SH-SY5Y (cell line): Measurements from ENCODE around the gene SEPTIN8.

Source experiments
- GATA2 ChIP-seq: IDR thresholded peaks from 2 replicates; pipeline ENCODE4 v1.6.1; 2011; ENCODE audit warnings: mild to moderate bottlenecking, low read depth, low read length
- GATA3 ChIP-seq: IDR thresholded peaks from 2 replicates; pipeline ENCODE4 v1.6.1; 2011; ENCODE audit warnings: low read depth, mild to moderate bottlenecking, low read length, moderate library complexity

Gene SEPTIN8

GRCh38 chr5:132816554-132816953 lies 39.5 kb upstream of the SEPTIN8 start:
- TF ChIP-seq GATA2: no peak
- no peak for TF ChIP-seq GATA3

GRCh38 chr5:132816083-132816482 lies 39.0 kb upstream of the SEPTIN8 start:
- TF ChIP-seq GATA2: no peak
- no peak for TF ChIP-seq GATA3

- TF ChIP-seq GATA2: no peak
- TF ChIP-seq GATA3: no peak
These were observed 38.4 kb upstream of the SEPTIN8 start for GRCh38 chr5:132815454-132815853.

- TF ChIP-seq GATA3: no peak
- no peak for TF ChIP-seq GATA2
These were observed 37.7 kb upstream of the SEPTIN8 start for GRCh38 chr5:132814503-132815294.

- TF ChIP-seq GATA2 (no peak), GATA3 (no peak)
These were observed 36.8 kb upstream of the SEPTIN8 start for GRCh38 chr5:132813599-132814502.

- TF ChIP-seq GATA2: no peak
- no peak for TF ChIP-seq GATA3
These were observed 36.0 kb upstream of the SEPTIN8 start, which contains the start of gene SOWAHA for GRCh38 chr5:132812781-132813598. Gene SOWAHA (plus strand): TSS chr5:132813302. CDS start chr5:132813622, 320 bp downstream.

- TF ChIP-seq GATA2: no peak
- TF ChIP-seq GATA3: no peak
These were observed 35.2 kb upstream of the SEPTIN8 start for GRCh38 chr5:132812123-132812765.

- TF ChIP-seq GATA3: no peak
- no peak for TF ChIP-seq GATA2
These were observed 33.6 kb upstream of the SEPTIN8 start for GRCh38 chr5:132810605-132811004.

GRCh38 chr5:132808866-132809265 lies 31.8 kb upstream of the SEPTIN8 start:
- TF ChIP-seq GATA2 (no peak), GATA3 (no peak)

- TF ChIP-seq GATA3 (no peak), GATA2 (no peak)
These were observed 31.4 kb upstream of the SEPTIN8 start for GRCh38 chr5:132808448-132808847.

- TF ChIP-seq GATA3 (no peak), GATA2 (no peak)
These were observed 30.3 kb upstream of the SEPTIN8 start for GRCh38 chr5:132807163-132807838.

GRCh38 chr5:132802044-132802684 lies 25.1 kb upstream of the SEPTIN8 start:
- no peak for TF ChIP-seq GATA2
- no peak for TF ChIP-seq GATA3
